H1 (cell line): ENCODE measurements around the gene FBXW5.

Experiments
- CHD2 ChIP-seq: IDR thresholded peaks from 2 replicates; pipeline ENCODE4 v1.6.1; 2012; ENCODE audit warnings: low read length, improper control_type of control experiment
- POU5F1 ChIP-seq: IDR thresholded peaks from 2 replicates; pipeline ENCODE4 v1.6.1; 2011; ENCODE audit warnings: low read depth, mild to moderate bottlenecking, low read length, moderate library complexity
- RAD21 ChIP-seq, 2 experiments: IDR thresholded peaks in 1 of 2; conservative IDR thresholded peaks in 1 of 2; 2 replicates each; pipeline ENCODE4 v1.6.1; 2011; ENCODE audit warnings: low read depth in 2 of 2, low read length in 2 of 2, improper control_type of control experiment in 1 of 2, inconsistent platforms in 1 of 2, mild to moderate bottlenecking in 1 of 2, moderate library complexity in 1 of 2
- SIN3A ChIP-seq, 2 experiments: IDR thresholded peaks in 1 of 2; conservative IDR thresholded peaks in 1 of 2; 2 replicates each; pipeline ENCODE4 v1.6.1; 2011 to 2012; ENCODE audit warnings: low read length in 2 of 2, improper control_type of control experiment in 1 of 2, low read depth in 1 of 2, mild to moderate bottlenecking in 1 of 2
- SIX5 ChIP-seq: IDR thresholded peaks from 2 replicates; pipeline ENCODE4 v1.6.1; 2011; ENCODE audit warnings: mild to moderate bottlenecking, low read depth, low read length
- ZNF274 ChIP-seq: IDR thresholded peaks from 2 replicates; pipeline ENCODE4 v1.7.0; 2012; ENCODE audit warnings: low read length, borderline replicate concordance; ENCODE audit errors: extremely low read depth
- TF ChIP-seq, protein P1 (sequence below), 3 experiments: IDR thresholded peaks; 1 replicate in 2 of 3; 2 replicates in 1 of 3; pipeline versions ENCODE4 v1.5.1 to v1.6.1; 2011; ENCODE audit warnings: low read length in 3 of 3, mild to moderate bottlenecking in 3 of 3, inconsistent platforms in 2 of 3, low read depth in 1 of 3, moderate library complexity in 1 of 3; ENCODE audit not compliant: insufficient read depth in 1 of 3; ENCODE audit errors: control extremely low read depth in 1 of 3

GRCh38 chr9:136992819-136993369 lies 48.4 kb upstream of the FBXW5 start:
- no peak for TF ChIP-seq SIN3A (conservative IDR thresholded peaks at IDR 0.05 in 1 of 2, IDR thresholded peaks at IDR 0.05 in 1 of 2; ENCODE audit: low read depth in 1 of 2, low read length in 2 of 2)
- no peak for TF ChIP-seq CHD2
- no peak for TF ChIP-seq ZNF274
- TF ChIP-seq, protein P1, sequence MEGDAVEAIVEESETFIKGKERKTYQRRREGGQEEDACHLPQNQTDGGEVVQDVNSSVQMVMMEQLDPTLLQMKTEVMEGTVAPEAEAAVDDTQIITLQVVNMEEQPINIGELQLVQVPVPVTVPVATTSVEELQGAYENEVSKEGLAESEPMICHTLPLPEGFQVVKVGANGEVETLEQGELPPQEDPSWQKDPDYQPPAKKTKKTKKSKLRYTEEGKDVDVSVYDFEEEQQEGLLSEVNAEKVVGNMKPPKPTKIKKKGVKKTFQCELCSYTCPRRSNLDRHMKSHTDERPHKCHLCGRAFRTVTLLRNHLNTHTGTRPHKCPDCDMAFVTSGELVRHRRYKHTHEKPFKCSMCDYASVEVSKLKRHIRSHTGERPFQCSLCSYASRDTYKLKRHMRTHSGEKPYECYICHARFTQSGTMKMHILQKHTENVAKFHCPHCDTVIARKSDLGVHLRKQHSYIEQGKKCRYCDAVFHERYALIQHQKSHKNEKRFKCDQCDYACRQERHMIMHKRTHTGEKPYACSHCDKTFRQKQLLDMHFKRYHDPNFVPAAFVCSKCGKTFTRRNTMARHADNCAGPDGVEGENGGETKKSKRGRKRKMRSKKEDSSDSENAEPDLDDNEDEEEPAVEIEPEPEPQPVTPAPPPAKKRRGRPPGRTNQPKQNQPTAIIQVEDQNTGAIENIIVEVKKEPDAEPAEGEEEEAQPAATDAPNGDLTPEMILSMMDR (IDR thresholded peaks at IDR 0.05; ENCODE audit: control extremely low read depth in 1 of 3, insufficient read depth in 1 of 3, low read depth in 1 of 3, low read length in 3 of 3) = no peak
- TF ChIP-seq SIX5 = no peak
- TF ChIP-seq POU5F1 = no peak
- TF ChIP-seq RAD21 (IDR thresholded peaks at IDR 0.05 in 1 of 2, conservative IDR thresholded peaks at IDR 0.05 in 1 of 2; ENCODE audit: low read depth in 2 of 2, low read length in 2 of 2) = no peak
